Activated B cell treated with CpG ODN at 0.5 μM for 24 hours (primary cell): ENCODE results near the gene BNC2. TPM values are rescaled to one million over a fixed set of nuclear protein-coding genes. Genes with fewer than 3 reads are reported as not detected.

Experiments
- ATAC-seq: fragments of 200-7000 bp; cut with Tn5 transposase; one replicate; pipeline ENCODE4 v1.10.0; 2021; ENCODE audit warnings: low read depth, mild to moderate bottlenecking, moderate library complexity
- CTCF ChIA-PET: fragments of 350-600 bp; sonication (Branson Sonifier 250); formaldehyde crosslinking; loops from one replicate; lab custom pipeline; 2021; ENCODE audit warnings: antibody characterized with exemption; lab: Charles Lee
- POLR2A ChIA-PET: fragments of 350-600 bp; sonication (Branson Sonifier 250); formaldehyde crosslinking; loops from one replicate; lab custom pipeline; 2021; ENCODE audit warnings: antibody characterized with exemption; lab: Charles Lee
- DNase-seq: peaks from one replicate; pipeline ENCODE4 v3.0.0; 2022
- H3K27ac Mint-ChIP-seq: one replicate; pipeline ENCODE4 v1.8.0; 2020; ENCODE audit warnings: mixed read lengths
- H3K27me3 Mint-ChIP-seq: one replicate; pipeline ENCODE4 v1.8.0; 2021; ENCODE audit warnings: mixed read lengths
- H3K36me3 Mint-ChIP-seq: one replicate; pipeline ENCODE4 v1.8.0; 2021; ENCODE audit warnings: low read depth, mixed read lengths
- H3K4me1 Mint-ChIP-seq: one replicate; pipeline ENCODE4 v1.8.0; 2021; ENCODE audit warnings: mixed read lengths
- H3K4me3 Mint-ChIP-seq: one replicate; pipeline ENCODE4 v1.8.0; 2020; ENCODE audit warnings: mild to moderate bottlenecking, mixed read lengths
- H3K9me3 Mint-ChIP-seq: one replicate; pipeline ENCODE4 v1.8.0; 2020; ENCODE audit warnings: mixed read lengths
- intact Hi-C: fragments of 100-400 bp; cut with micrococcal nuclease; formaldehyde crosslinking; loops from one replicate; pipeline ENCODE4 v1.15.1; 2024
- total RNA-seq: library from RNA; stranded (reverse); gene quantifications from 2 replicates; pipeline ENCODE4 v1.2.3, GENCODE V29; 2022
- TF ChIP-seq, protein P1 (sequence below): fragments of 200-600 bp; IDR thresholded peaks from one replicate; pipeline ENCODE4 v1.8.0; 2022; ENCODE audit warnings: antibody characterized with exemption, mild to moderate bottlenecking

Gene BNC2
- total RNA-seq, 1 donor from 2014 or later, result not detected

- intact Hi-C loops, result no loop called here
- Mint-ChIP-seq H3K27me3 (no peaks in the 10 kb centered on the region), H3K36me3 (no peaks in the 10 kb centered on the region), H3K4me1 (no peaks in the 10 kb centered on the region), H3K4me3 (no peak overlapping the region), H3K27ac (no peak overlapping the region), H3K9me3 (no peaks in the 10 kb centered on the region)
- DNase-seq, result no peak
- ChIA-PET POLR2A (no interaction called here), CTCF (no interaction called here)
- TF ChIP-seq, protein P1, sequence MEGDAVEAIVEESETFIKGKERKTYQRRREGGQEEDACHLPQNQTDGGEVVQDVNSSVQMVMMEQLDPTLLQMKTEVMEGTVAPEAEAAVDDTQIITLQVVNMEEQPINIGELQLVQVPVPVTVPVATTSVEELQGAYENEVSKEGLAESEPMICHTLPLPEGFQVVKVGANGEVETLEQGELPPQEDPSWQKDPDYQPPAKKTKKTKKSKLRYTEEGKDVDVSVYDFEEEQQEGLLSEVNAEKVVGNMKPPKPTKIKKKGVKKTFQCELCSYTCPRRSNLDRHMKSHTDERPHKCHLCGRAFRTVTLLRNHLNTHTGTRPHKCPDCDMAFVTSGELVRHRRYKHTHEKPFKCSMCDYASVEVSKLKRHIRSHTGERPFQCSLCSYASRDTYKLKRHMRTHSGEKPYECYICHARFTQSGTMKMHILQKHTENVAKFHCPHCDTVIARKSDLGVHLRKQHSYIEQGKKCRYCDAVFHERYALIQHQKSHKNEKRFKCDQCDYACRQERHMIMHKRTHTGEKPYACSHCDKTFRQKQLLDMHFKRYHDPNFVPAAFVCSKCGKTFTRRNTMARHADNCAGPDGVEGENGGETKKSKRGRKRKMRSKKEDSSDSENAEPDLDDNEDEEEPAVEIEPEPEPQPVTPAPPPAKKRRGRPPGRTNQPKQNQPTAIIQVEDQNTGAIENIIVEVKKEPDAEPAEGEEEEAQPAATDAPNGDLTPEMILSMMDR, result no peak
- no peak for ATAC-seq
Observed at GRCh38 chr9:16687678-16688369, 182.6 kb downstream of the BNC2 start.

DNA sequence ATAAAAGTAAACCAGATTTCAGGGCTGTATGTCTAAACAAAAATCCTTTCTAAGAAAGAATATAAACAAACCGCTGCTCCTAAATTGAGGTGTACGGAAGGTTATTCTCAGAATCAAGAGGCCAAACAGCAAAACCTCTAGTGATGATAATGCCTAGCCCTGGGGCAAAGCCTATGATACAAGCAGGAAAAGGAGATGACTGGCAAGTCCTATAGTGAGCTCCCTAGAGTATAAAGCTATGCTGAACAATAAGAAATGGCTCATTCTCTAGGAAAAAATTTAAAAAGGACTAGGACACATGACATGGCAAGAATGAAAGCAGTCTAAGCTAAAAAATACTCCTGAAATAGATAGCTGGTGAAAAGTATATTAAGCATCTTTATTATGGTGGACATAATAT, 187.1 kb downstream of the BNC2 start:
- Mint-ChIP-seq H3K4me3 (no peak overlapping the region), H3K9me3 (no peaks in the 10 kb centered on the region), H3K27me3 (no peaks in the 10 kb centered on the region), H3K4me1 (no peaks in the 10 kb centered on the region), H3K36me3 (no peaks in the 10 kb centered on the region), H3K27ac (no peak overlapping the region)
- TF ChIP-seq, protein P1, result no peak
- ATAC-seq (no peak), DNase-seq (no peak)
- ChIA-PET CTCF (no interaction called here), POLR2A (no interaction called here)
- intact Hi-C loops, result no loop called here

DNA sequence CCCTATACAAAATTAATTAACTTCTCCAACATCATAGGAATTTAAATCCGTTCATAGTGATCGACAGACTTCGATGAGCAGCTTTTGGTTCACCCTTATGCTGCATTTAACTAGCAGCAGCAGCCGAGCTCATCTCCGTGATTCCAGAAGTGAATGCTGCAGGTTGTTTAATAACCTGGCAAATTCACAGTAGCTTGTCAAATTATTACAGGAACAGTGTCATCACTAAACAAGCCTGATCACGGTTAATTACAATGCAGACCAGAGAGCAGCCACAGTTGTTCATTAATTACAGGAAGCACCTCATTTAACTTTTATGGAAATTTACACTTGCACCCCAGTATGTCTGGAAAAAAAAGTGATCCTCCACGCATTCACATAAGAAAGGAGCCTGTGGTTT, 188.2 kb downstream of the BNC2 start:
- ChIA-PET CTCF (no interaction called here), POLR2A (no interaction called here)
- TF ChIP-seq, protein P1, result no peak
- Mint-ChIP-seq H3K27me3 (no peaks in the 10 kb centered on the region), H3K9me3 (peaks cover 2% of the 10 kb centered on the region), H3K27ac (no peak overlapping the region), H3K4me3 (no peak overlapping the region), H3K4me1 (no peaks in the 10 kb centered on the region), H3K36me3 (no peaks in the 10 kb centered on the region)
- intact Hi-C loops, result no loop called here
- no peak for DNase-seq
- ATAC-seq, result no peak

DNA sequence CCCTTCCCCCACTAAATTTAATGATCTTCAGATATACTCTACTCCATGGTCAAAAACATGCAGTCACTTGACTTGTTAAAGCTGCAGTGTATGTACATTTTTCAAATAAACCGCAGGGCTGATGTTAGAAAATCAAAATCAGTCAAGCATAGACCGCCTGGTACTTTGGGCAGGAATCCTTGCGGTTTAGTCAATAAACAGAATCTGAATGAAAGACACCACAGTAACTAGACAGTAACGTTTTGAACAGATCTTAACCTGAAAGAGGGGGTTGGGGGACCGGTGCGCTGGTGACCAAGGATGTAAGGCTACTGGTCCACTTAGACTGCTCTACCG, 188.8 kb downstream of the BNC2 start:
- H3K27ac Mint-ChIP-seq, result no peak overlapping the region
- ChIA-PET POLR2A (no interaction called here), CTCF (no interaction called here)
- no peak overlapping the region for H3K4me3 Mint-ChIP-seq
- no peak for DNase-seq
- intact Hi-C loops, result no loop called here
- H3K9me3 Mint-ChIP-seq, result peaks cover 2% of the 10 kb centered on the region
- no peak for ATAC-seq
- TF ChIP-seq, protein P1, result no peak
- H3K36me3 Mint-ChIP-seq, result no peaks in the 10 kb centered on the region
- no peaks in the 10 kb centered on the region for H3K4me1 Mint-ChIP-seq
- no peaks in the 10 kb centered on the region for H3K27me3 Mint-ChIP-seq

DNA sequence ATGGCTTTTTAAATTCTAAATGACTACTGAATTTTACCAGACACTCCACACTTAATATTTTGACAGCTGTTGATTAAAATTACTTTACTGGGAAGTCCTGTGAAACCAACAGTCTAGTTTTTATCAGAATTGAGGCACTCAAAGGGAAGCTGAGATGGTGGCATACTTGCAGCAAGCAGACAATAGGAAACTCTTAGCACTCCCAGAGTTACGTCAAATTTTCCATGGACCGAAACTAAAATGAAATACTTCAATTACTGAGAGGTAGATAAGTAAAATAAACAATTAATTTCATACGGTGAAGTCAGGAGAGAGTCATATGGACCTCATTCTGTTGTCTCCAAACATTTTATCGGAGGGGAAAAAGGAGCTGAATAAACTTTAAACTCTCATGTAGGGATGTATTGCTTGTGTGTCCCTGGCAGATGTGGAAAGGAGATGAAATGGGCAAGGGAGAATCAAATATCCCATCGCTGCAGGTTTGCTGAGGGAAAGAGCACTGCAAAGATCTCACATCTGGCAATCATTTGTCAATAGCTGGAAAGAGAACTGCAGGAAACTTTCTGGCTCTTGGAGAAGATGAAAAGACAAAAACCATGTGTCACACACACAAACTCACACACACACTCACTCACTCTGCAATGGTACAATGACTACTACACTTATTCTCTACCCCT, 189.4 kb downstream of the BNC2 start:
- Mint-ChIP-seq H3K4me1 (no peaks in the 10 kb centered on the region), H3K9me3 (peaks cover 2% of the 10 kb centered on the region), H3K27ac (no peak overlapping the region), H3K4me3 (no peak overlapping the region), H3K36me3 (no peaks in the 10 kb centered on the region), H3K27me3 (no peaks in the 10 kb centered on the region)
- ATAC-seq (no peak), DNase-seq (no peak)
- TF ChIP-seq, protein P1, result no peak
- POLR2A ChIA-PET, result no interaction called here
- CTCF ChIA-PET, result no interaction called here
- intact Hi-C loops, result no loop called here
